NCI-H1694 (cell line): Measurements from ENCODE around the gene PSMD2.
A peak's percentile ranks its signal among the peaks of the same experiment; 100 is the strongest.
"Not testable (repeated sequence)": the region's sequence is repeated elsewhere in the genome, so short reads cannot be mapped to it uniquely, and the experiment has no call there.

Experiments
- DNase-seq: peaks from one replicate; lab custom pipeline; 2025; lab: John Stamatoyannopoulos, UW

Gene PSMD2

GRCh38 chr3:184298759-184299487, at the start of gene PSMD2:
Gene PSMD2 (plus strand): TSS chr3:184299241. CDS start chr3:184299267, 26 bp downstream.
- peak; percentile 95 for DNase-seq

GRCh38 chr3:184249412-184250166, 49.5 kb upstream of the PSMD2 start, which contains the start of gene EEF1AKMT4:
Gene EEF1AKMT4 (plus strand): TSS chr3:184249672. CDS start chr3:184249695, 23 bp downstream.
- peak; percentile 97 for DNase-seq

GRCh38 chr3:184250167-184250828, 48.7 kb upstream of the PSMD2 start:
- DNase-seq, result peak; percentile 96

- DNase-seq, result no peak
Observed at GRCh38 chr3:184255291-184256039, 43.6 kb upstream of the PSMD2 start.

- DNase-seq, result no peak
Observed at GRCh38 chr3:184257083-184257915, 41.7 kb upstream of the PSMD2 start.

GRCh38 chr3:184258926-184259325, 40.1 kb upstream of the PSMD2 start:
- no peak for DNase-seq

- no peak for DNase-seq
Observed at GRCh38 chr3:184259396-184259877, 39.6 kb upstream of the PSMD2 start.

GRCh38 chr3:184259878-184260723, 38.9 kb upstream of the PSMD2 start:
- no peak for DNase-seq

- DNase-seq, result no peak
Observed at GRCh38 chr3:184260724-184261269, 38.2 kb upstream of the PSMD2 start.

GRCh38 chr3:184261270-184261853, 37.7 kb upstream of the PSMD2 start, which contains the start of gene CAMK2N2:
Gene CAMK2N2 (minus strand): TSS chr3:184261553. CDS start chr3:184261285, 268 bp downstream.
- peak; percentile 90 for DNase-seq

GRCh38 chr3:184261854-184262763, 36.9 kb upstream of the PSMD2 start:
- DNase-seq, result no peak

GRCh38 chr3:184262764-184263179, 36.3 kb upstream of the PSMD2 start:
- DNase-seq, result peak; percentile 25

- not testable (repeated sequence) for DNase-seq
Observed at GRCh38 chr3:184267249-184267648, 31.8 kb upstream of the PSMD2 start.

- no peak for DNase-seq
Observed at GRCh38 chr3:184272269-184272668, 26.8 kb upstream of the PSMD2 start.

- no peak for DNase-seq
Observed at GRCh38 chr3:184275381-184275701, 23.7 kb upstream of the PSMD2 start.

GRCh38 chr3:184275961-184276910, 22.8 kb upstream of the PSMD2 start, which contains the start of gene ECE2:
Gene ECE2 (plus strand): TSS chr3:184276022. CDS start chr3:184276154, 132 bp downstream.
- DNase-seq, result no peak

GRCh38 chr3:184277366-184277765, 21.7 kb upstream of the PSMD2 start:
- DNase-seq, result no peak
